HCT116 (cell line): ENCODE measurements around the gene NFASC. TPM values are rescaled to one million over a fixed set of nuclear protein-coding genes. Genes with fewer than 3 reads are reported as not detected.

Source experiments
- ATAC-seq: fragments of 200-7000 bp; cut with Tn5 transposase; 2 replicates; pipeline ENCODE4 v1.9.1; 2020; ENCODE audit warnings: mild to moderate bottlenecking, moderate library complexity
- BruUV-seq: library from RNA; stranded (reverse); fragments of 400-500 nt; replicated peaks from 2 replicates; lab custom pipeline; 2021; lab: Mats Ljungman, UMichigan
- CTCF ChIA-PET: fragments of 300-600 bp; sonication (Branson Sonifier 250); formaldehyde crosslinking; loops from one replicate; lab custom pipeline; 2021; ENCODE audit warnings: antibody characterized with exemption; lab: Charles Lee
- POLR2A ChIA-PET: fragments of 300-600, 350-600 bp; sonication (Branson Sonifier 250); formaldehyde crosslinking; loops from one replicate; lab custom pipeline; 2021; ENCODE audit warnings: antibody characterized with exemption; lab: Charles Lee
- RAD21 ChIA-PET, 2 experiments: fragments of 300-600 bp; sonication (Branson Sonifier 250); formaldehyde crosslinking; loops; one replicate each; lab custom pipeline; 2023; ENCODE audit warnings: low total read pairs in 2 of 2; ENCODE audit not compliant: uncharacterized antibody in 2 of 2, unreplicated experiment in 2 of 2, low non-redundant PET in 1 of 2; lab: Charles Lee
- DNase-seq: peaks from one replicate; pipeline ENCODE4 v3.0.0-alpha.2; 2010; ENCODE audit warnings: low read depth, low spot score
- H2AFZ ChIP-seq: fragments of 200-600 bp; shearing (Covaris generic), sonication (generic); 2 replicates; pipeline ENCODE4 v1.6.1; 2017; ENCODE audit warnings: low read depth, mixed run types, mixed read lengths, antibody characterized with exemption, low read length; ENCODE audit not compliant: poor library complexity, severe bottlenecking
- H3K27ac ChIP-seq: 2 replicates; pipeline ENCODE4 v1.5.1; 2012; ENCODE audit warnings: low read depth, low read length
- H3K27me3 ChIP-seq: fragments of 200-600 bp; sonication (generic); 2 replicates; pipeline ENCODE4 v1.6.1; 2016; ENCODE audit warnings: mixed run types, low read length, mixed read lengths; ENCODE audit not compliant: insufficient read depth
- H3K36me3 ChIP-seq, 2 experiments: fragments of 200-500 bp in 1 of 2; fragments of 200-600 bp in 1 of 2; sonication (Bioruptor generic) in 1 of 2; sonication (generic) in 1 of 2; 2 replicates each; pipeline versions ENCODE4 v1.5.1 to v1.6.1; 2014 to 2016; ENCODE audit warnings: low read length in 2 of 2, inconsistent platforms in 1 of 2, mixed read lengths in 1 of 2, mixed run types in 1 of 2; ENCODE audit not compliant: insufficient read depth in 2 of 2, control insufficient read depth in 1 of 2
- H3K4me1 ChIP-seq, 2 experiments: fragments of 200-600 bp in 1 of 2; sonication (generic) in 1 of 2; 2 replicates each; pipeline versions ENCODE4 v1.5.1 to v1.6.1; 2012 to 2017; ENCODE audit warnings: low read length in 2 of 2, inconsistent platforms in 1 of 2, mild to moderate bottlenecking in 1 of 2, mixed read lengths in 1 of 2, mixed run types in 1 of 2, moderate library complexity in 1 of 2; ENCODE audit not compliant: insufficient read depth in 2 of 2, control insufficient read depth in 1 of 2
- H3K4me2 ChIP-seq: fragments of 200-600 bp; sonication (generic); 2 replicates; pipeline ENCODE4 v1.6.1; 2017; ENCODE audit warnings: mixed run types, low read length, mixed read lengths
- H3K4me3 ChIP-seq, 2 experiments: fragments of 200-600 bp in 1 of 2; sonication (generic) in 1 of 2; replicated peaks in 1 of 2; 2 replicates each; pipeline ENCODE4 v1.5.1; 2011 to 2016; ENCODE audit warnings: low read length in 2 of 2, control low read depth in 1 of 2, low read depth in 1 of 2, mild to moderate bottlenecking in 1 of 2, mixed read lengths in 1 of 2, mixed run types in 1 of 2
- H3K79me2 ChIP-seq: fragments of 200-600 bp; sonication (generic); 2 replicates; pipeline ENCODE4 v1.6.1; 2017; ENCODE audit warnings: mild to moderate bottlenecking, mixed run types, low read length, moderate library complexity, mixed read lengths; ENCODE audit not compliant: insufficient read depth
- H3K9ac ChIP-seq: fragments of 200-600 bp; sonication (generic); 2 replicates; pipeline ENCODE4 v1.6.1; 2016; ENCODE audit warnings: low read length, mixed read lengths
- H3K9me2 ChIP-seq: fragments of 200-600 bp; sonication (generic), shearing (Covaris generic); 2 replicates; pipeline ENCODE4 v1.6.1; 2017; ENCODE audit warnings: mixed run types, mild to moderate bottlenecking, moderate library complexity; ENCODE audit not compliant: insufficient read depth
- H3K9me3 ChIP-seq, 2 experiments: fragments of 200-500 bp in 1 of 2; fragments of 200-600 bp in 1 of 2; sonication (Bioruptor generic) in 1 of 2; sonication (generic) in 1 of 2; 2 replicates each; pipeline ENCODE4 v1.6.1; 2014 to 2017; ENCODE audit warnings: low read length in 2 of 2, mixed read lengths in 2 of 2, inconsistent platforms in 1 of 2, low read depth in 1 of 2, mild to moderate bottlenecking in 1 of 2, mixed run types in 1 of 2, moderate library complexity in 1 of 2; ENCODE audit not compliant: control insufficient read depth in 1 of 2, insufficient read depth in 1 of 2
- H4K20me1 ChIP-seq: fragments of 200-600 bp; sonication (generic), shearing (Covaris generic); 2 replicates; pipeline ENCODE4 v1.6.1; 2017; ENCODE audit warnings: mixed run types, mild to moderate bottlenecking, moderate library complexity; ENCODE audit not compliant: insufficient read depth
- EZH2 ChIP-seq: fragments of 200-600 bp; sonication (generic); IDR thresholded peaks from 2 replicates; pipeline ENCODE4 v1.6.1; 2017; ENCODE audit warnings: antibody characterized with exemption, mixed run types
- EZH2phosphoT487 ChIP-seq: fragments of 200-600 bp; IDR thresholded peaks from 2 replicates; pipeline ENCODE4 v1.6.1; 2018; ENCODE audit warnings: antibody characterized with exemption, borderline replicate concordance
- POLR2A ChIP-seq: IDR thresholded peaks from 2 replicates; pipeline ENCODE4 v1.7.0; 2011; ENCODE audit warnings: borderline replicate concordance; ENCODE audit not compliant: insufficient read depth, insufficient read length; ENCODE audit errors: extremely low read depth
- POLR2AphosphoS5 ChIP-seq: IDR thresholded peaks from 2 replicates; pipeline ENCODE4 v1.6.1; 2011; ENCODE audit warnings: mild to moderate bottlenecking, low read depth, low read length, moderate library complexity
- RAD21 ChIP-seq: IDR thresholded peaks from 2 replicates; pipeline ENCODE4 v1.6.1; 2012; ENCODE audit warnings: low read depth, mild to moderate bottlenecking
- SP1 ChIP-seq: IDR thresholded peaks from 2 replicates; pipeline ENCODE4 v1.6.1; 2012; ENCODE audit warnings: low read depth
- TCF7L2 ChIP-seq: IDR thresholded peaks from 2 replicates; pipeline ENCODE4 v1.7.0; 2011; ENCODE audit warnings: borderline replicate concordance, inconsistent platforms; ENCODE audit not compliant: insufficient read depth, insufficient read length; ENCODE audit errors: extremely low read depth
- YY1 ChIP-seq: IDR thresholded peaks from 2 replicates; pipeline ENCODE4 v1.6.1; 2011; ENCODE audit warnings: low read length, low read depth, moderate library complexity, mild to moderate bottlenecking; ENCODE audit not compliant: insufficient replicate concordance; ENCODE audit errors: extremely low read depth
- ZNF274 ChIP-seq: fragments of 200-500 bp; sonication (Bioruptor generic); IDR thresholded peaks from 2 replicates; pipeline ENCODE4 v1.6.1; 2014; ENCODE audit warnings: mild to moderate bottlenecking, low read depth, low read length, inconsistent platforms
- intact Hi-C: fragments of 100-400 bp; cut with micrococcal nuclease; formaldehyde crosslinking; loops from 2 replicates; pipeline ENCODE4 v1.10.0; 2022
- total RNA-seq: library from RNA; stranded (reverse); gene quantifications from one replicate; pipeline ENCODE4 v1.2.1, GENCODE V29; 2021; ENCODE audit not compliant: unreplicated experiment
- TF ChIP-seq, protein P1 (sequence below): IDR thresholded peaks from 2 replicates; pipeline ENCODE4 v1.6.1; 2012
- TF ChIP-seq, protein P2 (sequence below): IDR thresholded peaks from 2 replicates; pipeline ENCODE4 v1.6.1; 2012
- TF ChIP-seq, protein P3 (sequence below), 3 experiments: fragments of 200-600 bp in 1 of 3; sonication (generic) in 1 of 3; IDR thresholded peaks in 2 of 3; conservative IDR thresholded peaks in 1 of 3; 2 replicates each; pipeline ENCODE4 v1.5.1; 2012 to 2017; ENCODE audit warnings: low read depth in 2 of 3, low read length in 2 of 3, antibody characterized with exemption in 1 of 3, borderline replicate concordance in 1 of 3, control low read depth in 1 of 3, mild to moderate bottlenecking in 1 of 3, mixed read lengths in 1 of 3, mixed run types in 1 of 3, moderate library complexity in 1 of 3; ENCODE audit not compliant: insufficient read depth in 1 of 3

Gene NFASC
- total RNA-seq, 1 experiment from 2014 or later = 0.57 TPM

DNA sequence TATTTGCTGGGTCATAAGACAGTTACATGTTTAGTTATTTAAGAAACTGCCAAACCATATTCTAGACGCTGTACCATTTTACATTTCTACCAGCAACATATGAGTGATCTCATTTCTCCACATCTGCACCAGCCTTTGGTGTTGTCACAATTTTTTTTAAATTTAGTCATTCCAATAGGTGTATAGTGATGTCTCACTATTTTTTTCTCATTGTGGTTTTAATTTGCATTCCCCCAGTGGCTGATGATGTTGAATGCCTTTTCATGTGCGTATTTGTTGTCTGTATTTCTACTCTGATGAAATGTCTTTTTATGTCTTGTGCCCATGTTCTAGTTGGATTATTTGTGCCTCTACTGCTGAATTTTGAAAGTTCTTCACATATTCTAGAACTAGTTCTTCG, 38.4 kb downstream of the NFASC start:
- H3K4me1 ChIP-seq = no peaks in the 10 kb centered on the region
- H3K4me2 ChIP-seq = no peak overlapping the region
- no peak overlapping the region for H3K4me3 ChIP-seq
- no peaks in the 10 kb centered on the region for H4K20me1 ChIP-seq
- intact Hi-C loops = no loop called here
- POLR2A ChIA-PET = no interaction called here
- RAD21 ChIA-PET = no interaction called here
- no peak overlapping the region for H3K27ac ChIP-seq
- DNase-seq (no peak), ATAC-seq (no peak)
- H2AFZ ChIP-seq = no peak overlapping the region
- no TSS peak for BruUV-seq
- H3K79me2 ChIP-seq = no peaks in the 10 kb centered on the region
- no peak overlapping the region for H3K9ac ChIP-seq
- no peaks in the 10 kb centered on the region for H3K36me3 ChIP-seq
- no peaks in the 10 kb centered on the region for H3K9me2 ChIP-seq
- TF ChIP-seq TCF7L2 = no peak
- TF ChIP-seq, protein P1, sequence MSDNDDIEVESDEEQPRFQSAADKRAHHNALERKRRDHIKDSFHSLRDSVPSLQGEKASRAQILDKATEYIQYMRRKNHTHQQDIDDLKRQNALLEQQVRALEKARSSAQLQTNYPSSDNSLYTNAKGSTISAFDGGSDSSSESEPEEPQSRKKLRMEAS = no peak
- no peak for TF ChIP-seq POLR2AphosphoS5
- TF ChIP-seq RAD21 = no peak
- no peak for TF ChIP-seq SP1
- no peak for TF ChIP-seq EZH2
- no peak for TF ChIP-seq ZNF274
- TF ChIP-seq EZH2phosphoT487 = no peak
- TF ChIP-seq POLR2A = no peak
- TF ChIP-seq, protein P2, sequence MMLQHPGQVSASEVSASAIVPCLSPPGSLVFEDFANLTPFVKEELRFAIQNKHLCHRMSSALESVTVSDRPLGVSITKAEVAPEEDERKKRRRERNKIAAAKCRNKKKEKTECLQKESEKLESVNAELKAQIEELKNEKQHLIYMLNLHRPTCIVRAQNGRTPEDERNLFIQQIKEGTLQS = no peak
- TF ChIP-seq, protein P3, sequence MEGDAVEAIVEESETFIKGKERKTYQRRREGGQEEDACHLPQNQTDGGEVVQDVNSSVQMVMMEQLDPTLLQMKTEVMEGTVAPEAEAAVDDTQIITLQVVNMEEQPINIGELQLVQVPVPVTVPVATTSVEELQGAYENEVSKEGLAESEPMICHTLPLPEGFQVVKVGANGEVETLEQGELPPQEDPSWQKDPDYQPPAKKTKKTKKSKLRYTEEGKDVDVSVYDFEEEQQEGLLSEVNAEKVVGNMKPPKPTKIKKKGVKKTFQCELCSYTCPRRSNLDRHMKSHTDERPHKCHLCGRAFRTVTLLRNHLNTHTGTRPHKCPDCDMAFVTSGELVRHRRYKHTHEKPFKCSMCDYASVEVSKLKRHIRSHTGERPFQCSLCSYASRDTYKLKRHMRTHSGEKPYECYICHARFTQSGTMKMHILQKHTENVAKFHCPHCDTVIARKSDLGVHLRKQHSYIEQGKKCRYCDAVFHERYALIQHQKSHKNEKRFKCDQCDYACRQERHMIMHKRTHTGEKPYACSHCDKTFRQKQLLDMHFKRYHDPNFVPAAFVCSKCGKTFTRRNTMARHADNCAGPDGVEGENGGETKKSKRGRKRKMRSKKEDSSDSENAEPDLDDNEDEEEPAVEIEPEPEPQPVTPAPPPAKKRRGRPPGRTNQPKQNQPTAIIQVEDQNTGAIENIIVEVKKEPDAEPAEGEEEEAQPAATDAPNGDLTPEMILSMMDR (IDR thresholded peaks at IDR 0.05 in 2 of 3, conservative IDR thresholded peaks at IDR 0.05 in 1 of 3; ENCODE audit: borderline replicate concordance in 1 of 3, insufficient read depth in 1 of 3, low read depth in 2 of 3, low read length in 2 of 3) = no peak
- no peak for TF ChIP-seq YY1
- TF ChIP-seq, all 23 proteins: peak for 0
- Histone ChIP-seq H3K9me3 (no peaks in the 10 kb centered on the region), H3K27me3 (peaks cover 36% of the 10 kb centered on the region)
- CTCF ChIA-PET = no interaction called here
